Prostate gland (tissue), 2 donors: ENCODE data around the gene PDE4D. TPM values are rescaled to one million over a fixed set of nuclear protein-coding genes. Genes with fewer than 3 reads are reported as not detected.
A peak's percentile ranks its signal among the peaks of the same experiment; 100 is the strongest.

Source experiments
- DNase-seq: peaks from one replicate; pipeline ENCODE4 v3.0.0-alpha.2; 2019; ENCODE audit warnings: low spot score
- H3K27ac ChIP-seq, 2 donors: fragments of 200-600 bp; sonication (generic); 2 replicates each; pipeline ENCODE4 v1.5.1; 2017 to 2019
- H3K27me3 ChIP-seq: fragments of 200-600 bp; sonication (generic); replicated peaks from 2 replicates; pipeline ENCODE4 v1.5.1; 2019; ENCODE audit not compliant: insufficient read depth
- H3K36me3 ChIP-seq, 2 donors: fragments of 200-600 bp; sonication (generic); 1 replicate in 1 of 2; 2 replicates in 1 of 2; pipeline versions ENCODE4 v1.5.1 to v1.8.1; 2017 to 2019
- H3K4me1 ChIP-seq: fragments of 200-600 bp; sonication (generic); replicated peaks from 2 replicates; pipeline ENCODE4 v1.5.1; 2019
- H3K4me3 ChIP-seq, 2 donors: fragments of 200-600 bp; sonication (generic); 2 replicates each; pipeline ENCODE4 v1.5.1; 2017 to 2019
- H3K9me3 ChIP-seq: fragments of 200-600 bp; sonication (generic); 2 replicates; pipeline ENCODE4 v1.5.1; 2017
- CTCF ChIP-seq, 4 experiments: fragments of 200-600 bp in 2 of 4; fragments of 450-650 bp in 2 of 4; sonication (generic) in 2 of 4; IDR thresholded peaks; 1 replicate in 3 of 4; 2 replicates in 1 of 4; pipeline ENCODE4 v1.5.1; 2016 to 2019; ENCODE audit warnings: antibody characterized with exemption in 4 of 4, mild to moderate bottlenecking in 2 of 4, moderate library complexity in 2 of 4
- POLR2A ChIP-seq: fragments of 450-650 bp; IDR thresholded peaks from one replicate; pipeline ENCODE4 v1.6.1; 2016; ENCODE audit warnings: antibody characterized with exemption, mild to moderate bottlenecking
- POLR2AphosphoS5 ChIP-seq: sonication (generic); formaldehyde crosslinking; IDR thresholded peaks from one replicate; pipeline ENCODE4 v1.6.1; 2017; ENCODE audit warnings: antibody characterized with exemption
- WGBS: methylation state at CpG from one replicate; pipeline ENCODE4 v1.1.5; 2018; 5-methylcytosine and 5-hydroxymethylcytosine counted together
- intact Hi-C: fragments of 100-400 bp; cut with DNase I; formaldehyde crosslinking; loops from one replicate; pipeline ENCODE4 v1.14.2; 2022
- total RNA-seq, 2 donors: library from RNA; depleted of rRNA; stranded (reverse); fragments of >200 nt; gene quantifications; one replicate each; pipeline ENCODE4 v1.1.0, GENCODE V29; 2016

The PDE4D gene
- total RNA-seq, 2 donors from 2014 or later: 64.2 to 75.6 TPM

DNA sequence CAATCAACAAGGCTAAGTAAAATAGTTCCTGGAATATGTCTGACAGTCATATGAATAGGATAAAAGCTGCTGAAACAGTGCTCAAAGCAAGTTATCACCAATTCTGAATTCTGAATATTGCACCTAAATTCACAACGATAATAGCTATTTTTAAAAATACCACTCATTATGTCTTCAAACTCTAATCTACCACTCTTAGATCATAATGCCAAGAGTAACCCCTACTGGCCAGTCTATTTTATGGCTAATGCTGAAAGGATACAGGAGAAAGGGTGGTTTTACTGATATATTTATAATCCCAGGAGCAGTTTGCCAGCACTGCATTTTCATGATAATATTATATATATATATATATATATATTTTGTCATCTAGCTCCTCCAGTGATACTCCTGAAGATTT, 232.8 kb downstream of the PDE4D start:
- TF ChIP-seq CTCF (IDR thresholded peaks at IDR 0.05) (peak in 2 of 4 experiments; percentile 23 to 36), POLR2A (no peak)
- Histone ChIP-seq H3K36me3 (no peaks in the 10 kb centered on the region), H3K9me3 (no peaks in the 10 kb centered on the region), H3K27ac (no peak overlapping the region), H3K4me3 (no peak overlapping the region), H3K27me3 (no peaks in the 10 kb centered on the region), H3K4me1 (no peaks in the 10 kb centered on the region)
- 41% methylated on average over 1 of the region's 1 CpG for WGBS
- DNase-seq: no peak
- intact Hi-C loops: loop anchor here (10.0 kb wide), 1 partner anchor 476 kb away; no protein-coding TSS in a partner anchor

GRCh38 chr5:59656351-59657254, 236.9 kb downstream of the PDE4D start:
- no peaks in the 10 kb centered on the region for H3K9me3 ChIP-seq

GRCh38 chr5:59655693-59656309, 237.7 kb downstream of the PDE4D start:
- H3K36me3 ChIP-seq: no peaks in the 10 kb centered on the region
- TF ChIP-seq CTCF (IDR thresholded peaks at IDR 0.05) (no peak), POLR2A (no peak), POLR2AphosphoS5 (no peak)
- no peaks in the 10 kb centered on the region for H3K4me1 ChIP-seq
- no peaks in the 10 kb centered on the region for H3K9me3 ChIP-seq
- 80% methylated on average over 3 of the region's 3 CpGs for WGBS
- no peaks in the 10 kb centered on the region for H3K27me3 ChIP-seq
- H3K4me3 ChIP-seq: no peak overlapping the region
- intact Hi-C loops: no loop called here
- no peak for DNase-seq
- no peak overlapping the region for H3K27ac ChIP-seq

More at GRCh38 chr5:59656351-59657254, 236.9 kb downstream of the PDE4D start:
- DNase-seq: no peak
- TF ChIP-seq POLR2AphosphoS5 (no peak), POLR2A (no peak), CTCF (IDR thresholded peaks at IDR 0.05) (no peak)
- Histone ChIP-seq H3K27me3 (no peaks in the 10 kb centered on the region), H3K4me1 (no peaks in the 10 kb centered on the region), H3K36me3 (no peaks in the 10 kb centered on the region), H3K4me3 (no peak overlapping the region), H3K27ac (no peak overlapping the region)
- 82% methylated on average over 5 of the region's 5 CpGs for WGBS
- intact Hi-C loops: no loop called here

- H3K36me3 ChIP-seq: no peaks in the 10 kb centered on the region
- no peak overlapping the region for H3K4me3 ChIP-seq
- intact Hi-C loops: no loop called here
- WGBS: 100% methylated on average over 1 of the region's 1 CpG
- DNase-seq: no peak
- TF ChIP-seq CTCF (IDR thresholded peaks at IDR 0.05) (no peak), POLR2A (no peak), POLR2AphosphoS5 (no peak)
- no peak overlapping the region for H3K27ac ChIP-seq
- H3K4me1 ChIP-seq: no peaks in the 10 kb centered on the region
- no peaks in the 10 kb centered on the region for H3K27me3 ChIP-seq
- no peaks in the 10 kb centered on the region for H3K9me3 ChIP-seq
Measured at GRCh38 chr5:59654691-59655090, 238.8 kb downstream of the PDE4D start.
